ENCODE results near the gene SLC38A6. TPM values are rescaled to one million over a fixed set of nuclear protein-coding genes. Genes with fewer than 3 reads are reported as not detected.
A peak's percentile ranks its signal among the peaks of the same experiment; 100 is the strongest.

The SLC38A6 gene
- total and polyA plus RNA-seq, 9 of the 15 experiments (the other 6 are each of a cell fraction or from before 2014, with no cell fraction given), result 9.8 to 40.3 (median 17.6) TPM

GRCh38 chr14:60989599-60989998 is 8.6 kb downstream of the SLC38A6 start (continued):
- TF ChIP-seq MTA2 (IDR thresholded peaks at IDR 0.05; ENCODE audit: low read depth) (peak; percentile 87), RREB1 (CRISPR knock-in tag; IDR thresholded peaks at IDR 0.05) (no peak), ELF1 (tag; IDR thresholded peaks at IDR 0.05) (no peak), ZNF561 (CRISPR knock-in tag; conservative IDR thresholded peaks at IDR 0.05) (no peak), ZNF639 (CRISPR knock-in tag; conservative IDR thresholded peaks at IDR 0.05 in 1 of 2, IDR thresholded peaks at IDR 0.05 in 1 of 2) (0 out of 4 replicates have a peak, but pooled peaks of 1 of the 2 experiments have one; percentile 41), PTRF (tag; IDR thresholded peaks at IDR 0.05) (no peak), FOXK1 (CRISPR knock-in tag; IDR thresholded peaks at IDR 0.05; ENCODE audit: borderline replicate concordance) (no peak), ZNF12 (CRISPR knock-in tag; IDR thresholded peaks at IDR 0.05) (no peak), FOXK2 (conservative IDR thresholded peaks at IDR 0.05 in 1 of 2, IDR thresholded peaks at IDR 0.05 in 1 of 2; ENCODE audit: low read depth in 2 of 2) (0 out of 4 replicates have a peak, but pooled peaks of 1 of the 2 experiments have one; percentile 53), SRF (CRISPR knock-in tag; IDR thresholded peaks at IDR 0.05) (peak in 1 of 2 experiments; percentile 91; a peak in 1 of 4 replicates), CSDE1 (IDR thresholded peaks at IDR 0.05) (no peak), FOXA3 (CRISPR knock-in tag; conservative IDR thresholded peaks at IDR 0.05 in 1 of 2, IDR thresholded peaks at IDR 0.05 in 1 of 2) (no peak), UBTF (IDR thresholded peaks at IDR 0.05; ENCODE audit: borderline replicate concordance in 1 of 2, low read depth in 2 of 2, low read length in 2 of 2) (no peak), FOS (IDR thresholded peaks at IDR 0.05; ENCODE audit: extremely low read depth, insufficient read length) (no peak), NFE2L1 (tag; IDR thresholded peaks at IDR 0.05; ENCODE audit: borderline replicate concordance, low read depth) (no peak), TRIM24 (IDR thresholded peaks at IDR 0.05) (peak; percentile 94 to 95), ZNF707 (CRISPR knock-in tag; conservative IDR thresholded peaks at IDR 0.05) (no peak), FOXJ3 (CRISPR knock-in tag; IDR thresholded peaks at IDR 0.05) (no peak), ZNF764 (CRISPR knock-in tag; IDR thresholded peaks at IDR 0.05; ENCODE audit: low read depth) (no peak)

All from K562 (cell line).